IMR-90 (cell line): Measurements from ENCODE around the gene FH. TPM values are rescaled to one million over a fixed set of nuclear protein-coding genes. Genes with fewer than 3 reads are reported as not detected.

Experiments used
- ATAC-seq: fragments of 200-7000 bp; cut with Tn5 transposase; 2 replicates; pipeline ENCODE4 v1.9.1; 2020; ENCODE audit warnings: low read depth, mild to moderate bottlenecking, moderate library complexity
- BruUV-seq: library from RNA; stranded (reverse); fragments of 400-500 nt; replicated peaks from 2 replicates; lab custom pipeline; 2021; lab: Mats Ljungman, UMichigan
- CTCF ChIA-PET: fragments of 300-600 bp; formaldehyde crosslinking; extraction: SDS; loops from one replicate; lab custom pipeline; 2021; ENCODE audit warnings: antibody characterized with exemption; lab: Yijun Ruan, JAX
- POLR2A ChIA-PET: fragments of 300-600 bp; sonication (Branson Sonifier 250); formaldehyde crosslinking; loops from one replicate; lab custom pipeline; 2022; ENCODE audit warnings: antibody characterized with exemption; ENCODE audit not compliant: unreplicated experiment; lab: Charles Lee
- DNase-seq: peaks from one replicate; pipeline ENCODE4 v3.0.0; 2013
- H2AFZ ChIP-seq: replicated peaks from 2 replicates; pipeline ENCODE3; 2013; ENCODE audit warnings: low read length, mild to moderate bottlenecking; ENCODE audit not compliant: poor library complexity
- H2AK5ac ChIP-seq: 2 replicates; pipeline ENCODE4 v1.6.1; 2013; ENCODE audit warnings: low read depth, low read length, inconsistent platforms
- H2AK9ac ChIP-seq: replicated peaks from 2 replicates; pipeline ENCODE3; 2013; ENCODE audit warnings: mild to moderate bottlenecking, low read depth, low read length, moderate library complexity; ENCODE audit not compliant: poor library complexity
- H2BK120ac ChIP-seq: 2 replicates; pipeline ENCODE4 v1.6.1; 2013; ENCODE audit warnings: low read depth, low read length, inconsistent platforms
- H2BK15ac ChIP-seq: 3 replicates; pipeline ENCODE4 v1.6.1; 2013; ENCODE audit warnings: low read depth, low read length, inconsistent platforms
- H2BK20ac ChIP-seq: 2 replicates; pipeline ENCODE4 v1.6.1; 2013; ENCODE audit warnings: low read depth, mild to moderate bottlenecking, inconsistent platforms, low read length, moderate library complexity
- H2BK5ac ChIP-seq: 2 replicates; pipeline ENCODE4 v1.6.1; 2013; ENCODE audit warnings: mild to moderate bottlenecking, low read depth, low read length, inconsistent platforms; ENCODE audit not compliant: poor library complexity, severe bottlenecking
- H3K14ac ChIP-seq: replicated peaks from 2 replicates; pipeline ENCODE4 v1.6.1; 2013; ENCODE audit warnings: low read depth, low read length, inconsistent platforms
- H3K18ac ChIP-seq: 2 replicates; pipeline ENCODE4 v1.6.1; 2013; ENCODE audit warnings: low read depth, low read length, control low read depth
- H3K23ac ChIP-seq: 2 replicates; pipeline ENCODE4 v1.6.1; 2013; ENCODE audit warnings: low read depth, low read length, inconsistent platforms
- H3K27ac ChIP-seq: 2 replicates; pipeline ENCODE4 v1.5.1; 2013; ENCODE audit warnings: mild to moderate bottlenecking, control low read depth, low read length; ENCODE audit not compliant: insufficient read depth
- H3K27me3 ChIP-seq: 2 replicates; pipeline ENCODE4 v1.6.1; 2013; ENCODE audit warnings: low read length; ENCODE audit not compliant: control insufficient read depth, insufficient read depth
- H3K36me3 ChIP-seq: 2 replicates; pipeline ENCODE4 v1.6.1; 2013; ENCODE audit warnings: low read length, mixed read lengths; ENCODE audit not compliant: control insufficient read depth, insufficient read depth
- H3K4ac ChIP-seq: 2 replicates; pipeline ENCODE4 v1.6.1; 2013; ENCODE audit warnings: low read depth, low read length, inconsistent platforms
- H3K4me1 ChIP-seq: 2 replicates; pipeline ENCODE4 v1.6.1; 2013; ENCODE audit warnings: low read length, mixed read lengths; ENCODE audit not compliant: control insufficient read depth, insufficient read depth
- H3K4me2 ChIP-seq: 2 replicates; pipeline ENCODE4 v1.6.1; 2013; ENCODE audit warnings: low read depth, mild to moderate bottlenecking, control low read depth, low read length, moderate library complexity
- H3K4me3 ChIP-seq: 2 replicates; pipeline ENCODE4 v1.5.1; 2013; ENCODE audit warnings: low read depth, mild to moderate bottlenecking, control low read depth, low read length, moderate library complexity; ENCODE audit not compliant: insufficient read depth
- H3K56ac ChIP-seq: 2 replicates; pipeline ENCODE4 v1.6.1; 2013; ENCODE audit warnings: low read length, inconsistent platforms; ENCODE audit not compliant: insufficient read depth; ENCODE audit errors: extremely low read depth
- H3K79me1 ChIP-seq, 2 experiments: 2 replicates each; pipeline ENCODE4 v1.6.1; 2013; ENCODE audit warnings: low read length in 2 of 2, inconsistent platforms in 1 of 2, low read depth in 1 of 2
- H3K9ac ChIP-seq: 2 replicates; pipeline ENCODE4 v1.6.1; 2013; ENCODE audit warnings: low read depth, low read length, control low read depth
- H3K9me1 ChIP-seq: 2 replicates; pipeline ENCODE4 v1.6.1; 2013; ENCODE audit warnings: low read length, inconsistent platforms; ENCODE audit not compliant: insufficient read depth
- H3K9me3 ChIP-seq: 2 replicates; pipeline ENCODE4 v1.6.1; 2013; ENCODE audit warnings: low read length; ENCODE audit not compliant: control insufficient read depth, insufficient read depth
- H4K20me1 ChIP-seq: 2 replicates; pipeline ENCODE4 v1.6.1; 2013; ENCODE audit warnings: low read length, inconsistent platforms; ENCODE audit not compliant: insufficient read depth
- H4K5ac ChIP-seq: 2 replicates; pipeline ENCODE4 v1.6.1; 2013; ENCODE audit warnings: mild to moderate bottlenecking, low read depth, low read length, control low read depth
- H4K8ac ChIP-seq, 2 experiments: 2 replicates each; pipeline ENCODE4 v1.6.1; 2013; ENCODE audit warnings: low read depth in 2 of 2, low read length in 2 of 2, control low read depth in 1 of 2, inconsistent platforms in 1 of 2
- H4K91ac ChIP-seq: 2 replicates; pipeline ENCODE4 v1.6.1; 2013; ENCODE audit warnings: low read depth, low read length, inconsistent platforms; ENCODE audit not compliant: insufficient read depth
- BHLHE40 ChIP-seq: fragments of 150-350 bp; IDR thresholded peaks from 2 replicates; pipeline ENCODE4 v1.6.1; 2016; ENCODE audit warnings: mild to moderate bottlenecking, low read depth, low read length
- CHD1 ChIP-seq: IDR thresholded peaks from 2 replicates; pipeline ENCODE4 v1.6.1; 2012; ENCODE audit warnings: low read depth, low read length, improper control_type of control experiment
- FOS ChIP-seq: fragments of 150-350 bp; IDR thresholded peaks from 2 replicates; pipeline ENCODE4 v1.6.1; 2016; ENCODE audit warnings: low read depth, low read length
- MAFK ChIP-seq: IDR thresholded peaks from 2 replicates; pipeline ENCODE4 v1.6.1; 2012; ENCODE audit warnings: low read depth, low read length, improper control_type of control experiment
- MXI1 ChIP-seq: IDR thresholded peaks from 2 replicates; pipeline ENCODE4 v1.6.1; 2012; ENCODE audit warnings: low read depth, mild to moderate bottlenecking, low read length, moderate library complexity, borderline replicate concordance
- POLR2A ChIP-seq: IDR thresholded peaks from 2 replicates; pipeline ENCODE4 v1.6.1; 2012; ENCODE audit warnings: mild to moderate bottlenecking, low read depth, low read length
- RAD21 ChIP-seq: IDR thresholded peaks from 2 replicates; pipeline ENCODE4 v1.6.1; 2012; ENCODE audit warnings: low read length, improper control_type of control experiment
- RCOR1 ChIP-seq: IDR thresholded peaks from 2 replicates; pipeline ENCODE4 v1.6.1; 2012; ENCODE audit warnings: mild to moderate bottlenecking, low read length, improper control_type of control experiment; ENCODE audit not compliant: insufficient replicate concordance
- RFX5 ChIP-seq: IDR thresholded peaks from 2 replicates; pipeline ENCODE4 v1.8.0; 2012; ENCODE audit warnings: low read depth, mild to moderate bottlenecking, low read length, moderate library complexity
- SMC3 ChIP-seq: fragments of 150-350 bp; IDR thresholded peaks from 2 replicates; pipeline ENCODE4 v1.6.1; 2016; ENCODE audit warnings: low read depth, mild to moderate bottlenecking, antibody characterized with exemption, low read length, moderate library complexity
- WGBS, 2 experiments: methylation state at CpG; one replicate each; pipeline versions ENCODE4 v1.1.5 to v1.1.7; 2013; ENCODE audit warnings: missing lambda C conversion rate in 2 of 2; ENCODE audit not compliant: insufficient read length in 1 of 2; ENCODE audit errors: extremely low coverage in 2 of 2; 5-methylcytosine and 5-hydroxymethylcytosine counted together
- dilution Hi-C: fragments of 300-500 bp; cut with HindIII; formaldehyde crosslinking; loops from one replicate; pipeline ENCODE4 v1.14.3; 2018; ENCODE audit warnings: low sequenced_read_pairs; ENCODE audit not compliant: unreplicated experiment
- in situ Hi-C: fragments of 300-500 bp; cut with MboI; formaldehyde crosslinking; loops from 3 replicates; pipeline ENCODE4 v1.14.3; 2019; ENCODE audit warnings: low sequenced_read_pairs, inconsistent platforms, mixed read lengths
- intact Hi-C: fragments of 100-400 bp; cut with micrococcal nuclease; formaldehyde crosslinking; loops from 2 replicates; pipeline ENCODE4 v1.10.0; 2022
- polyA plus RNA-seq, 3 experiments: library from polyadenylated mRNA; depleted of rRNA; stranded (reverse); fragments of >200 nt; gene quantifications; 2 replicates each; pipeline ENCODE4 v1.2.3, GENCODE V29; 2012; ENCODE audit warnings: low replicate concordance in 1 of 3
- total RNA-seq: library from RNA; depleted of rRNA; stranded (reverse); fragments of >200 nt; gene quantifications from 2 replicates; pipeline ENCODE4 v1.2.3, GENCODE V29; 2012

Gene FH
- total and polyA plus RNA-seq, 2 of the 4 experiments (the other 2 are of a cell fraction), result 75.5 to 78.7 TPM

DNA sequence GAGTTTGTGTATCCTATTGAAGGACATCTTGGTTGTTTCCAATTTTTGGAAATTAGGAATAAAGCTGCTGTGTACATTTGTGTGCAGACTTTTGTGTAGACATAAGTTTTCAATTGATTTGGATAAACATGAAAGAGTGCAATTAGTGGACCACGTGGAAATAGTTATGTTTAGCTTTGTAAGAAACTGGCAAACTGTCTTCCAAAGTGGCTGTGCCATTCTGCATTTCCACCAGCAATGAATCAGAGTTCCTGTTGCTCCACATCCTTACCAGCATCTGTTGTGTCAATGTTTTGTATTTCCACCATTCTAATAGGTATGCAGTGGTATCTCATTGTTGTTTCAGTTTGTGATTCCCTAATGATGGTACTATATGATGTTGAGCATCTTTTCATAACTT lies 46.5 kb downstream of the FH start:
- Histone ChIP-seq H2BK120ac (no peak overlapping the region), H3K56ac (no peak overlapping the region), H3K36me3 (no peaks in the 10 kb centered on the region), H3K79me1 (no peaks in the 10 kb centered on the region), H3K4me2 (no peak overlapping the region), H3K18ac (no peak overlapping the region), H3K4ac (no peak overlapping the region), H3K9me3 (no peaks in the 10 kb centered on the region), H3K9ac (no peak overlapping the region), H3K27ac (no peak overlapping the region), H2BK20ac (no peak overlapping the region), H4K5ac (no peak overlapping the region), H3K4me1 (no peaks in the 10 kb centered on the region; the same call in 1 of the 2 replicates), H2BK15ac (no peak overlapping the region), H3K27me3 (no peaks in the 10 kb centered on the region), H2AK9ac (no peak overlapping the region), H2AFZ (no peak overlapping the region), H3K4me3 (no peak overlapping the region), H4K8ac (no peak overlapping the region), H3K14ac (no peak overlapping the region), H3K9me1 (no peaks in the 10 kb centered on the region), H4K91ac (no peak overlapping the region), H3K23ac (no peak overlapping the region), H2AK5ac (no peak overlapping the region), H4K20me1 (no peaks in the 10 kb centered on the region), H2BK5ac (no peak overlapping the region)
- DNase-seq (no peak), ATAC-seq (no peak)
- in situ Hi-C loops, result no loop called here
- dilution Hi-C loops, result no loop called here
- no TSS peak for BruUV-seq
- ChIA-PET CTCF (interaction anchor here (1.1 to 2.8 kb wide), 2 partner anchors 11 to 13 kb away, joined by 3 to 8 read pairs; no protein-coding TSS in a partner anchor), POLR2A (no interaction called here)
- TF ChIP-seq MAFK, result no peak
- TF ChIP-seq POLR2A, result no peak
- no peak for TF ChIP-seq FOS
- TF ChIP-seq SMC3, result no peak
- TF ChIP-seq BHLHE40, result no peak
- TF ChIP-seq MXI1, result no peak
- no peak for TF ChIP-seq RAD21
- no peak for TF ChIP-seq RCOR1
- no peak for TF ChIP-seq CHD1
- TF ChIP-seq RFX5, result no peak
- intact Hi-C loops, result no loop called here
- WGBS, 2 experiments, result no CpG with 5 or more reads among the region's 1 CpG
